SK-N-SH treated with all-trans-retinoic acid at 6 μM for 48 hours (cell line): Measurements from ENCODE around the gene ZNF672.
A peak's percentile ranks its signal among the peaks of the same experiment; 100 is the strongest.

Source experiments
- ARNTL ChIP-seq: fragments of 450-650 bp; formaldehyde crosslinking; IDR thresholded peaks from 2 replicates; pipeline ENCODE4 v1.5.0; 2020; ENCODE audit warnings: low read depth, mild to moderate bottlenecking, moderate library complexity, borderline replicate concordance
- CREB5 ChIP-seq: fragments of 250-450 bp; sonication (Bioruptor Pico); IDR thresholded peaks from 2 replicates; pipeline ENCODE4 v1.5.1; 2020; ENCODE audit warnings: low read depth, mild to moderate bottlenecking, moderate library complexity
- PPARA ChIP-seq: fragments of 250-450 bp; sonication (Bioruptor Pico); IDR thresholded peaks from 2 replicates; pipeline ENCODE4 v1.5.0; 2020; ENCODE audit warnings: mild to moderate bottlenecking, borderline replicate concordance
- RARB ChIP-seq: fragments of 250-450 bp; sonication (Bioruptor Pico); IDR thresholded peaks from 2 replicates; pipeline ENCODE4 v1.8.0; 2021; ENCODE audit warnings: mild to moderate bottlenecking, moderate library complexity
- TSHZ2 ChIP-seq: fragments of 250-450 bp; sonication (Bioruptor Pico); IDR thresholded peaks from 2 replicates; pipeline ENCODE4 v1.5.0; 2020; ENCODE audit warnings: mild to moderate bottlenecking, moderate library complexity
- ZFP3 ChIP-seq: fragments of 250-450 bp; sonication (Bioruptor Pico); IDR thresholded peaks from 2 replicates; pipeline ENCODE4 v1.5.0; 2020; ENCODE audit warnings: mild to moderate bottlenecking, moderate library complexity
- ZNF8 ChIP-seq: fragments of 450-650 bp; formaldehyde crosslinking; IDR thresholded peaks from 2 replicates; pipeline ENCODE4 v1.5.0; 2020; ENCODE audit warnings: mild to moderate bottlenecking, moderate library complexity

- TF ChIP-seq RARB (no peak), CREB5 (CRISPR knock-in tag) (no peak), ZNF8 (CRISPR knock-in tag) (no peak; the same call in 1 of the 2 replicates), ZFP3 (CRISPR knock-in tag) (peak; percentile 68; the same call in 1 of the 2 replicates), PPARA (no peak), TSHZ2 (CRISPR knock-in tag) (no peak), ARNTL (CRISPR knock-in tag) (no peak)
These were observed 14.5 kb upstream of the ZNF672 start for GRCh38 chr1:248823517-248824001.
